Measurements from ENCODE around the gene IGDCC3. TPM values are rescaled to one million over a fixed set of nuclear protein-coding genes. Genes with fewer than 3 reads are reported as not detected.

The IGDCC3 gene
- total RNA-seq, 3 donors from 2014 or later (not counting 1 experiment from before 2014, with no cell fraction given): not detected

DNA sequence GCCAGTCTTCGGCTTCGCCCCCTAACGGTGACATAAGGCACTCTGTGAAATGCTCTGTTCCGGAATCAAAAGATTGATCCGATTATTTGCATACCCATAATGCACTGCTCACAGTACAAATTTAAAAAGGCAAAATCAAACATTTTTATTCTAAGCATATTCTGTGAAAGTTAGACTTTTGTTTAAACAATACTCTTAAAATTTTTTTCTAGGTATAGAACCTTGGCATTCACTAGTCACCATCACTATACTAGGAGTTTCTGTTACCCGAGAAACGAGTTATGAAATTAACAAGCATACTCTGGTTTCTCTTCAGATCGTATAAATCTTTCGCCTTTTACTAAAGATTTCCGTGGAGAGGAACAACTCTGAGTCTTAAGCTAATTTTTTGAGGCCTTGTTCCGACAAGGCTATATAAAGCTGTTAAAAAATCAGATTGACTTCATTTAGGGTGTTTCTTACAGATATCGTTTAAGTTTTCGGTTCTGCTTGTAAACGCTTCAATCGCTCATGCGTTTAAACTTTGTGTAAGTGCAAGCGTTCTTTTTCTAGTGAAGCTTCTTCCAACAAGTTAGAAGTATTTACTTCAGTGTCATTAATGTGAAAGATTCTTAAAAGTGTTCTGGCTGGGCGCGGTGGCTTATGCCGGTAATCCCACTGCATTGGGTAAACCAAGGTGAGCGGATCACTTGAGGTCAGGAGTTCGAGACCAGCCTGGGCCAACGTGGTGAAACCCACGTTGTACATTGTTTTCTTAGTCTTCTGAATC, 73.2 kb downstream of the IGDCC3 start, which contains the start of gene RNU5B-1:
TSS of gene RNU5B-1 (plus strand) at position 297 of the 769 bp plus-strand sequence.
- Histone ChIP-seq H3K27me3 (ENCODE audit: control insufficient read depth, insufficient read depth, low read length) (no peaks in the 10 kb centered on the region), H3K36me3 (ENCODE audit: control insufficient read depth, insufficient read depth, low read length) (no peaks in the 10 kb centered on the region), H3K4me3 (ENCODE audit: low read length) (peak within 1 kb of the TSS; percentile 51), H3K27ac (ENCODE audit: low read length) (peak within 1 kb of the TSS; percentile 95), H3K4me1 (ENCODE audit: control insufficient read depth, insufficient read depth, low read length) (peaks cover 24% of the 10 kb centered on the region), H3K9me3 (ENCODE audit: control insufficient read depth, insufficient read depth, low read length) (no peaks in the 10 kb centered on the region)
- WGBS (ENCODE audit: insufficient coverage): under 1% methylated on average over 24 of the region's 24 CpGs
- intact Hi-C loops (cut with micrococcal nuclease): loop anchor here (1.0 kb wide), 3 partner anchors 8 to 119 kb away; partner anchors contain the start of genes CLPX, PARP16 and RNU5A-1
- no peaks in the 10 kb centered on the region for H3K27me3 Mint-ChIP-seq (ENCODE audit: low read depth in 2 of 2)
- ATAC-seq (peak; percentile 76 to 92 (median 85)), DNase-seq (peak; percentile 61 to 93)
- peaks cover 19 to 31% of the 10 kb centered on the region in 2 donors for H3K4me1 Mint-ChIP-seq
- no peaks in the 10 kb centered on the region for H3K36me3 Mint-ChIP-seq
- H3K27ac Mint-ChIP-seq: peak within 1 kb of the TSS; percentile 95 to 100
- TF ChIP-seq, protein P1, sequence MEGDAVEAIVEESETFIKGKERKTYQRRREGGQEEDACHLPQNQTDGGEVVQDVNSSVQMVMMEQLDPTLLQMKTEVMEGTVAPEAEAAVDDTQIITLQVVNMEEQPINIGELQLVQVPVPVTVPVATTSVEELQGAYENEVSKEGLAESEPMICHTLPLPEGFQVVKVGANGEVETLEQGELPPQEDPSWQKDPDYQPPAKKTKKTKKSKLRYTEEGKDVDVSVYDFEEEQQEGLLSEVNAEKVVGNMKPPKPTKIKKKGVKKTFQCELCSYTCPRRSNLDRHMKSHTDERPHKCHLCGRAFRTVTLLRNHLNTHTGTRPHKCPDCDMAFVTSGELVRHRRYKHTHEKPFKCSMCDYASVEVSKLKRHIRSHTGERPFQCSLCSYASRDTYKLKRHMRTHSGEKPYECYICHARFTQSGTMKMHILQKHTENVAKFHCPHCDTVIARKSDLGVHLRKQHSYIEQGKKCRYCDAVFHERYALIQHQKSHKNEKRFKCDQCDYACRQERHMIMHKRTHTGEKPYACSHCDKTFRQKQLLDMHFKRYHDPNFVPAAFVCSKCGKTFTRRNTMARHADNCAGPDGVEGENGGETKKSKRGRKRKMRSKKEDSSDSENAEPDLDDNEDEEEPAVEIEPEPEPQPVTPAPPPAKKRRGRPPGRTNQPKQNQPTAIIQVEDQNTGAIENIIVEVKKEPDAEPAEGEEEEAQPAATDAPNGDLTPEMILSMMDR (IDR thresholded peaks at IDR 0.05): no peak
- peak within 1 kb of the TSS; percentile 100 for H3K4me3 Mint-ChIP-seq
- H3K9me3 Mint-ChIP-seq: no peaks in the 10 kb centered on the region

DNA sequence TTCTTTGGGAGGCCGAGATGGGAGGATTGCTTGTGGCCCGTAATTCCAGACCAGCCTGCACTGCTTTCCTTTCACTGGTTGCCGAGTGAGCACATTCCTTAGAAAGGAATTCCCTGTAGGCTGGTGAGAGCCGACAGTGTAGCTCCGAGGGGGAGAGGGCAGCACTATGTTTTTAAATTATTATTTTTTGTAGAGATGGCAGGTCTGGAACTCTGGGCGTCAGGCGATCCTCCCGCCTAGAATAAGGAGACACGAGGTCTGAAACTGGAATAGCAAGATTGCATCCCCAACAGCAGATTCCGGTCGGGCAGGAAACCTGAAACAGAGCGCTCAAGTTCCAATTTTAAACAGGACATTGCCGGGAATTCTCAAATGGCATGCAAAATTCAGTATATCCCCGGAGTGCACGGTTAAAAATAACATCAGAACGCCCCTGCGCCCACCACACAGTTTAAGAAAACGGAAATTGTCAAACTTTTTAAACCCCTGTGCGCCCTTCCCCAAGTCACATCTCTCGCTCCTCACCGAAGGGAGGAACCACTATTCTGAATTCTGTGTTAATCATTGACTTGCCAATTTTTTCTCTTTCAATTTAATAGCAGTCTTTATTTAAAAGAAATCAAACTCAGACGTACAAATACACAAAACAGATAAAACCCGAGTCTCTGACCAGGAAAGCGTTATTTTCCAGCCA, 74.0 kb downstream of the IGDCC3 start:
- H3K9me3 ChIP-seq (ENCODE audit: control insufficient read depth, insufficient read depth, low read length): no peaks in the 10 kb centered on the region
- peaks cover 19 to 31% of the 10 kb centered on the region in 2 donors for H3K4me1 Mint-ChIP-seq
- H3K36me3 ChIP-seq (ENCODE audit: control insufficient read depth, insufficient read depth, low read length): no peaks in the 10 kb centered on the region
- no peaks in the 10 kb centered on the region for H3K27me3 Mint-ChIP-seq (ENCODE audit: low read depth in 2 of 2)
- no peaks in the 10 kb centered on the region for H3K27me3 ChIP-seq (ENCODE audit: control insufficient read depth, insufficient read depth, low read length)
- TF ChIP-seq, protein P1 (IDR thresholded peaks at IDR 0.05): peak; percentile 91
- peak overlapping the region; percentile 51 for H3K4me3 ChIP-seq (ENCODE audit: low read length)
- H3K27ac Mint-ChIP-seq: peak overlapping the region; percentile 95 to 100
- H3K27ac ChIP-seq (ENCODE audit: low read length): peak overlapping the region; percentile 95
- 5% methylated on average over 24 of the region's 24 CpGs for WGBS (ENCODE audit: insufficient coverage)
- peak in 1 of 3 donors; percentile 5 for ATAC-seq
- DNase-seq: no peak
- H3K4me1 ChIP-seq (ENCODE audit: control insufficient read depth, insufficient read depth, low read length): peaks cover 27% of the 10 kb centered on the region
- intact Hi-C loops (cut with micrococcal nuclease): loop anchor here (1.0 kb wide), 3 partner anchors 8 to 119 kb away; partner anchors contain the start of genes CLPX, PARP16 and RNU5A-1
- H3K9me3 Mint-ChIP-seq: no peaks in the 10 kb centered on the region
- H3K4me3 Mint-ChIP-seq: peak overlapping the region; percentile 100
- no peaks in the 10 kb centered on the region for H3K36me3 Mint-ChIP-seq

DNA sequence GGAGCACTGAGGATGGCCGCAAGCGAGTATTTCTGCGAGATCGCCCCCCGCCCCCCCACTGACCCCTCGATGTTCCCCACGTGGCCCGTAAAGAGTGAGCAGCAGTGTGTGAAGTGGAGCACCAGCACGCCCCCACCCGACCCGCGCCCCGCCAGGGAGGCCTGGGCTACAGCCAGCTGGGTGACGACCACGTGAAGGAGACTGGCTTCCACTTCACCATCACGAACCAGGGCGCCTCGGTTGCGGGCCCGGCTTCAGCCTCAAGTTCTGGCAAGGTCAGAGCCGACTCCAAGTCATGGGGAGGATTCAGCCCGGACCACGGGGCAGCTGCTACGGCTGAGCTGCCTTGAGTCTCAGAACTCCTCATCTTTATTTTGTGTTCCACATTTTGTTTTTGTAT, 75.7 kb downstream of the IGDCC3 start:
- no peaks in the 10 kb centered on the region for H3K27me3 Mint-ChIP-seq (ENCODE audit: low read depth in 2 of 2)
- H3K4me3 ChIP-seq (ENCODE audit: low read length): no peak overlapping the region
- H3K4me3 Mint-ChIP-seq: no peak overlapping the region
- H3K9me3 Mint-ChIP-seq: no peaks in the 10 kb centered on the region
- no peaks in the 10 kb centered on the region for H3K36me3 ChIP-seq (ENCODE audit: control insufficient read depth, insufficient read depth, low read length)
- TF ChIP-seq, protein P1 (IDR thresholded peaks at IDR 0.05): no peak
- DNase-seq (no peak), ATAC-seq (no peak)
- intact Hi-C loops (cut with micrococcal nuclease): no loop called here
- H3K4me1 Mint-ChIP-seq: peaks cover 26 to 31% of the 10 kb centered on the region in 2 donors
- H3K27ac ChIP-seq (ENCODE audit: low read length): no peak overlapping the region
- WGBS (ENCODE audit: insufficient coverage): 84% methylated on average over 24 of the region's 24 CpGs
- no peaks in the 10 kb centered on the region for H3K36me3 Mint-ChIP-seq
- no peaks in the 10 kb centered on the region for H3K27me3 ChIP-seq (ENCODE audit: control insufficient read depth, insufficient read depth, low read length)
- no peaks in the 10 kb centered on the region for H3K9me3 ChIP-seq (ENCODE audit: control insufficient read depth, insufficient read depth, low read length)
- H3K4me1 ChIP-seq (ENCODE audit: control insufficient read depth, insufficient read depth, low read length): peaks cover 39% of the 10 kb centered on the region
- H3K27ac Mint-ChIP-seq: peak overlapping the region in 1 of 2 donors; percentile 42

All from natural killer cell (primary cell).